ENCODE data around the gene LRBA. TPM values are rescaled to one million over a fixed set of nuclear protein-coding genes. Genes with fewer than 3 reads are reported as not detected.

LRBA gene
- total RNA-seq, 4 donors from 2014 or later, result 8.5 to 18.0 (median 11.9) TPM

- no peaks in the 10 kb centered on the region for H3K4me1 ChIP-seq
- ATAC-seq (no peak), DNase-seq (no peak)
- intact Hi-C loops (cut with DNase I; ENCODE audit: low total_unique reads) (no loop called here), in situ Hi-C loops (cut with MboI; ENCODE audit: low sequenced_read_pairs in 4 of 4) (no loop called here)
- H3K36me3 ChIP-seq, result no peaks in the 10 kb centered on the region
- no peaks in the 10 kb centered on the region for H3K9me3 ChIP-seq
- no peaks in the 10 kb centered on the region for H3K27me3 ChIP-seq
- H3K4me3 ChIP-seq, result no peak overlapping the region
- H3K27ac ChIP-seq, result no peak overlapping the region
- no peak for TF ChIP-seq CTCF (IDR thresholded peaks at IDR 0.05 in 4 of 5, conservative IDR thresholded peaks at IDR 0.05 in 1 of 5)
- no peak for TF ChIP-seq POLR2A (IDR thresholded peaks at IDR 0.05)
Observed at GRCh38 chr4:150375025-150375424, 640.1 kb downstream of the LRBA start.

- in situ Hi-C loops (cut with MboI; ENCODE audit: low sequenced_read_pairs in 4 of 4) (no loop called here), intact Hi-C loops (cut with DNase I; ENCODE audit: low total_unique reads) (no loop called here)
- no peak overlapping the region for H3K27ac ChIP-seq
- DNase-seq (no peak), ATAC-seq (no peak)
- no peaks in the 10 kb centered on the region for H3K36me3 ChIP-seq
- no peaks in the 10 kb centered on the region for H3K9me3 ChIP-seq
- H3K27me3 ChIP-seq, result no peaks in the 10 kb centered on the region
- no peaks in the 10 kb centered on the region for H3K4me1 ChIP-seq
- TF ChIP-seq CTCF (IDR thresholded peaks at IDR 0.05 in 4 of 5, conservative IDR thresholded peaks at IDR 0.05 in 1 of 5) (no peak), POLR2A (IDR thresholded peaks at IDR 0.05) (no peak)
- H3K4me3 ChIP-seq, result no peak overlapping the region
Observed at GRCh38 chr4:150371869-150372268, 643.2 kb downstream of the LRBA start.

GRCh38 chr4:150369434-150370380 is 645.4 kb downstream of the LRBA start:
- DNase-seq (no peak), ATAC-seq (no peak)
- in situ Hi-C loops (cut with MboI; ENCODE audit: low sequenced_read_pairs in 4 of 4), result no loop called here
- no peak for TF ChIP-seq POLR2A (IDR thresholded peaks at IDR 0.05)
- no peak for TF ChIP-seq CTCF (IDR thresholded peaks at IDR 0.05 in 4 of 5, conservative IDR thresholded peaks at IDR 0.05 in 1 of 5)
- Histone ChIP-seq H3K4me3 (no peak overlapping the region), H3K36me3 (no peaks in the 10 kb centered on the region), H3K27ac (no peak overlapping the region), H3K27me3 (no peaks in the 10 kb centered on the region), H3K4me1 (no peaks in the 10 kb centered on the region), H3K9me3 (no peaks in the 10 kb centered on the region)
- intact Hi-C loops (cut with DNase I; ENCODE audit: low total_unique reads), result no loop called here

- Histone ChIP-seq H3K36me3 (no peaks in the 10 kb centered on the region), H3K4me3 (no peak overlapping the region), H3K27ac (no peak overlapping the region), H3K4me1 (no peaks in the 10 kb centered on the region), H3K27me3 (no peaks in the 10 kb centered on the region), H3K9me3 (no peaks in the 10 kb centered on the region)
- TF ChIP-seq POLR2A (IDR thresholded peaks at IDR 0.05), result no peak
- TF ChIP-seq CTCF (IDR thresholded peaks at IDR 0.05 in 4 of 5, conservative IDR thresholded peaks at IDR 0.05 in 1 of 5), result no peak
- in situ Hi-C loops (cut with MboI; ENCODE audit: low sequenced_read_pairs in 4 of 4), result no loop called here
- ATAC-seq (no peak), DNase-seq (no peak)
- intact Hi-C loops (cut with DNase I; ENCODE audit: low total_unique reads), result no loop called here
Observed at GRCh38 chr4:150368667-150369066, 646.4 kb downstream of the LRBA start.

Measured in gastrocnemius medialis (tissue), 4 donors.